Measurements from ENCODE around the gene HCFC1.

GRCh38 chrX:153907456-153907855 lies 64.2 kb downstream of the HCFC1 start:
- TF ChIP-seq CTCF (conservative IDR thresholded peaks at IDR 0.05) = no peak
- TF ChIP-seq EZH2 (IDR thresholded peaks at IDR 0.05; ENCODE audit: low read depth) = no peak
